GM12864 (cell line): ENCODE results near the gene NXNL2.

Experiments
- DNase-seq: peaks from one replicate; pipeline ENCODE4 v3.0.0-alpha.2; 2011; ENCODE audit warnings: low read depth
- H3K4me3 ChIP-seq: 2 replicates; pipeline ENCODE4 v1.5.1; 2011; ENCODE audit warnings: mild to moderate bottlenecking, low read depth, low read length, control low read depth
- TF ChIP-seq, protein P1 (sequence below): IDR thresholded peaks from 2 replicates; pipeline ENCODE4 v1.5.1; 2011; ENCODE audit warnings: low read depth, mild to moderate bottlenecking, moderate library complexity, low read length, control low read depth, inconsistent platforms; ENCODE audit errors: missing control alignments

NXNL2 gene

DNA sequence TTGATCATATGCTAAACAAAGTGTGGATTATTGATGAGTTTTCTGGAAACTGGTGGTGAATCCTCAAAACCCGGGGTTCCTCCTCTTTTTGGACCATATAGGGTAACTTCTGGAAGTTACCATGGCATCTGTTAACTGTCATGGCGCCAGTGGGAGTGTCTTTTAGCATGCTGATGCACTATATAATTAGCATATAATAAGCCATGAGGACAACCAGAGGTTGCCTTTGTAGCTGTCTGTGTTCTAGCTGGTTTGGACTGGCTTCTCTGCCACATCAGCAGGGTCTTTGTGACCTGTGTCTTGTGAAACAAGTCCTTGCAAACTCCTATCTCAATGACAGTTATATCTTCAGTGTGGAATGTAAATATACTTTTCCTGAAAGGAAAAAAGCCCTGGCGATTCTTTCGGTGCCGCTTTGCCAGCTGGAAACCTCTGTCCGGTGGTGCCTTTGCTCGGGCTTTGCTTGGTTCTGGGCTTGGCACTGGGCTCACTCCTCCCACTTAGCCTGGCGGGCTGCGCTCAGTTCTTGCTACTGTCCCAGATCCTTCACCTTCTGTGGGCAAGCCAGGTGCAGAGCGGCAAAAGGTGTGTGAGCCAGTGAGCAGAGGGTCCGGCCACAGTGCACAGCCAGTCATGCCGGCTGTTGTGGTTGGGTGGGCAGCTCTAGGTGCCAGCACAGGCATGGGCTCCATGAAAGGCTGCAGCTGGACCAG lies 20.4 kb downstream of the NXNL2 start:
- DNase-seq, result no peak

DNA sequence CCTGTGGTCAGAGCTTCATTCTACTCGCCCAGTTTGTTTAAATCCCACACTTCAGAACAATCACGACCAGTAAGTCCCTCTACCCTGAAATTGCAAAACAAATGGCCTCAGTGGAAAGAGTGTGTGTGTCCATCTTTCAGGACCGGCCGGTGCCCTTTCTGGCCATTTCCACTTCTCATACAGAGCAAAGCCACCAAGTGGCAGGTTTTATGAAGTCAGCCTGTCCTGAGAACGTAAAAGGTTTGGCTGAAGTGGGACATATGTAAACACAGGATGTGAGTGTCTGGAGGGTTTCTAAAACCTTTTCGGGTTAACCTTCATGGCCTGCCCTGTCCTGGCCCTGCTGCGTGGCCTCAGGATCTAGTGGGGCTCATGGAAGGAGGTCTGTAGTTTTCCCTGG lies 24.7 kb downstream of the NXNL2 start:
- H3K4me3 ChIP-seq, result no peak overlapping the region
- no peak for DNase-seq
- TF ChIP-seq, protein P1, sequence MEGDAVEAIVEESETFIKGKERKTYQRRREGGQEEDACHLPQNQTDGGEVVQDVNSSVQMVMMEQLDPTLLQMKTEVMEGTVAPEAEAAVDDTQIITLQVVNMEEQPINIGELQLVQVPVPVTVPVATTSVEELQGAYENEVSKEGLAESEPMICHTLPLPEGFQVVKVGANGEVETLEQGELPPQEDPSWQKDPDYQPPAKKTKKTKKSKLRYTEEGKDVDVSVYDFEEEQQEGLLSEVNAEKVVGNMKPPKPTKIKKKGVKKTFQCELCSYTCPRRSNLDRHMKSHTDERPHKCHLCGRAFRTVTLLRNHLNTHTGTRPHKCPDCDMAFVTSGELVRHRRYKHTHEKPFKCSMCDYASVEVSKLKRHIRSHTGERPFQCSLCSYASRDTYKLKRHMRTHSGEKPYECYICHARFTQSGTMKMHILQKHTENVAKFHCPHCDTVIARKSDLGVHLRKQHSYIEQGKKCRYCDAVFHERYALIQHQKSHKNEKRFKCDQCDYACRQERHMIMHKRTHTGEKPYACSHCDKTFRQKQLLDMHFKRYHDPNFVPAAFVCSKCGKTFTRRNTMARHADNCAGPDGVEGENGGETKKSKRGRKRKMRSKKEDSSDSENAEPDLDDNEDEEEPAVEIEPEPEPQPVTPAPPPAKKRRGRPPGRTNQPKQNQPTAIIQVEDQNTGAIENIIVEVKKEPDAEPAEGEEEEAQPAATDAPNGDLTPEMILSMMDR, result no peak

More for the DNA sequence above, 20.4 kb downstream of the NXNL2 start:
- TF ChIP-seq, protein P1, result no peak
- H3K4me3 ChIP-seq, result no peak overlapping the region

DNA sequence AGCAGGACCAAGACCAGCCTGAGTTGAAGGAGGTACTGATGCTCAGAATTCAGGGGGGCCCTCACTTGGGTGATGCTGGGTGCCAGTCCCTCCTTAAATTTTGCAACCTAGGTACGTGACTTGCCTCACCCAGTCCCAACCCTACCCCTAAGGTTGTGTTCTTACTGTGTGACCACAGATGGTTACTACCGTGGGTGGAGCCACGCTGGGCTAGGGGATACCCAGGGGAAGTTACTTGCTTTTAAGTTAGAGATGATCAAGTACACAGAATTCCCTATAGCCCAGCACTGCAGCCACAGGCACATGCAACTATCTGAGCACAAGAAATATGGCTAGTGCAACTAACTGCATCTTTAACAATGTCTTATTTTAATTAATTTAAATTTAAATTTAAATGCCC lies 32.9 kb downstream of the NXNL2 start:
- TF ChIP-seq, protein P1, result no peak
- no peak overlapping the region for H3K4me3 ChIP-seq
- DNase-seq, result no peak

GRCh38 chr9:88571419-88571818 lies 36.4 kb downstream of the NXNL2 start:
- TF ChIP-seq, protein P1, result no peak
- no peak overlapping the region for H3K4me3 ChIP-seq
- no peak for DNase-seq

GRCh38 chr9:88572684-88573083 lies 37.7 kb downstream of the NXNL2 start:
- no peak overlapping the region for H3K4me3 ChIP-seq
- DNase-seq, result no peak
- TF ChIP-seq, protein P1, result no peak

GRCh38 chr9:88574953-88575352 lies 40.0 kb downstream of the NXNL2 start:
- H3K4me3 ChIP-seq, result no peak overlapping the region
- TF ChIP-seq, protein P1, result no peak
- DNase-seq, result no peak
